Endothelial cell of umbilical vein (primary cell): ENCODE data around the gene CSGALNACT2. TPM values are rescaled to one million over a fixed set of nuclear protein-coding genes. Genes with fewer than 3 reads are reported as not detected.

ENCODE experiments used
- BruUV-seq: library from RNA; stranded (reverse); fragments of 400-500 nt; replicated peaks from 2 replicates; lab custom pipeline; 2021; lab: Mats Ljungman, UMichigan
- CTCF ChIA-PET: fragments of 300-600, 350-600 bp; sonication (Branson Sonifier 250); formaldehyde crosslinking; loops from one replicate; lab custom pipeline; 2021; ENCODE audit warnings: antibody characterized with exemption, inconsistent platforms; lab: Charles Lee
- POLR2A ChIA-PET: fragments of 300-600, 350-600 bp; sonication (Branson Sonifier 250); formaldehyde crosslinking; loops from one replicate; lab custom pipeline; 2021; ENCODE audit warnings: antibody characterized with exemption, inconsistent platforms; lab: Charles Lee
- DNase-seq: peaks from one replicate; pipeline ENCODE4 v3.0.0-alpha.2; 2011; ENCODE audit warnings: low read depth, low spot score
- FAIRE-seq: peaks from 2 replicates; lab custom pipeline; 2011; peaks lifted over from hg19 to GRCh38; lab: Jason Lieb, UNC
- H2AFZ ChIP-seq: 2 replicates; pipeline ENCODE4 v1.6.0; 2012; ENCODE audit warnings: low read depth, low read length, control low read depth, inconsistent platforms
- H3K27ac ChIP-seq: 2 replicates; pipeline ENCODE4 v1.5.1; 2011; ENCODE audit warnings: low read depth, mild to moderate bottlenecking, control low read depth, low read length, moderate library complexity; ENCODE audit not compliant: insufficient read depth
- H3K27me3 ChIP-seq, 2 experiments: 2 replicates each; pipeline versions ENCODE4 v1.6.0 to v1.6.1; 2011; ENCODE audit warnings: low read length in 2 of 2, mixed read lengths in 1 of 2; ENCODE audit not compliant: control insufficient read depth in 2 of 2, insufficient read depth in 2 of 2
- H3K36me3 ChIP-seq, 2 experiments: 2 replicates in 1 of 2; 3 replicates in 1 of 2; pipeline ENCODE4 v1.5.1; 2011; ENCODE audit warnings: low read length in 2 of 2, mild to moderate bottlenecking in 1 of 2, moderate library complexity in 1 of 2; ENCODE audit not compliant: control insufficient read depth in 2 of 2, insufficient read depth in 2 of 2; ENCODE audit errors: extremely low read depth in 1 of 2
- H3K4me1 ChIP-seq: 3 replicates; pipeline ENCODE4 v1.5.1; 2011; ENCODE audit warnings: mild to moderate bottlenecking, low read length; ENCODE audit not compliant: control insufficient read depth, insufficient read depth; ENCODE audit errors: extremely low read depth
- H3K4me2 ChIP-seq: 2 replicates; pipeline ENCODE4 v1.6.1; 2011; ENCODE audit warnings: low read length, control low read depth, mixed read lengths; ENCODE audit not compliant: insufficient read depth
- H3K4me3 ChIP-seq, 3 experiments: fragments of 200-600 bp in 1 of 3; sonication (generic), shearing (Covaris generic) in 1 of 3; replicated peaks in 1 of 3; 2 replicates each; pipeline ENCODE4 v1.5.1; 2011 to 2016; ENCODE audit warnings: control low read depth in 3 of 3, low read length in 3 of 3, mild to moderate bottlenecking in 2 of 3, inconsistent platforms in 1 of 3, low read depth in 1 of 3, moderate library complexity in 1 of 3; ENCODE audit not compliant: insufficient read depth in 1 of 3
- H3K79me2 ChIP-seq: 2 replicates; pipeline ENCODE4 v1.6.0; 2012; ENCODE audit warnings: low read length, inconsistent platforms; ENCODE audit not compliant: control insufficient read depth, insufficient read depth
- H3K9ac ChIP-seq: replicated peaks from 2 replicates; pipeline ENCODE3; 2011; ENCODE audit warnings: low read length, control low read depth; ENCODE audit not compliant: insufficient read depth; ENCODE audit errors: extremely low read depth
- H3K9me1 ChIP-seq: replicated peaks from 3 replicates; pipeline ENCODE4 v1.6.0; 2011; ENCODE audit warnings: mild to moderate bottlenecking, low read length; ENCODE audit not compliant: control insufficient read depth, insufficient read depth; ENCODE audit errors: extremely low read depth
- H3K9me3 ChIP-seq: replicated peaks from 2 replicates; pipeline ENCODE4 v1.5.1; 2012; ENCODE audit warnings: low read length, inconsistent platforms; ENCODE audit not compliant: control insufficient read depth, insufficient read depth
- H4K20me1 ChIP-seq: replicated peaks from 2 replicates; pipeline ENCODE3; 2011; ENCODE audit warnings: mild to moderate bottlenecking, low read length; ENCODE audit not compliant: control insufficient read depth, insufficient read depth; ENCODE audit errors: extremely low read depth
- CTCF ChIP-seq, 2 donors: IDR thresholded peaks; 1 replicate in 1 of 2; 2 replicates in 1 of 2; pipeline ENCODE4 v1.5.1; 2011; ENCODE audit warnings: low read length in 2 of 2, mild to moderate bottlenecking in 2 of 2, moderate library complexity in 2 of 2, control low read depth in 1 of 2, inconsistent platforms in 1 of 2, low read depth in 1 of 2; ENCODE audit not compliant: insufficient read depth in 1 of 2; ENCODE audit errors: extremely low read depth in 1 of 2
- EZH2 ChIP-seq: IDR thresholded peaks from 2 replicates; pipeline ENCODE4 v1.6.1; 2012; ENCODE audit warnings: borderline replicate concordance, low read depth, mild to moderate bottlenecking, moderate library complexity, low read length, inconsistent platforms; ENCODE audit not compliant: severe bottlenecking
- FOS ChIP-seq: IDR thresholded peaks from 2 replicates; pipeline ENCODE4 v1.6.1; 2011; ENCODE audit warnings: mild to moderate bottlenecking, low read length, moderate library complexity, borderline replicate concordance; ENCODE audit not compliant: insufficient read depth
- GATA2 ChIP-seq: IDR thresholded peaks from 2 replicates; pipeline ENCODE4 v1.7.0; 2011; ENCODE audit warnings: low read depth, mild to moderate bottlenecking, moderate library complexity, mixed read lengths, low read length; ENCODE audit not compliant: insufficient read length, insufficient read depth
- JUN ChIP-seq: IDR thresholded peaks from 2 replicates; pipeline ENCODE4 v1.6.1; 2011; ENCODE audit warnings: borderline replicate concordance, low read depth; ENCODE audit not compliant: insufficient read length, insufficient read depth
- MYC ChIP-seq: IDR thresholded peaks from one replicate; pipeline ENCODE4 v1.6.1; 2011; ENCODE audit warnings: mild to moderate bottlenecking, low read depth, low read length
- POLR2A ChIP-seq: IDR thresholded peaks from 2 replicates; pipeline ENCODE4 v1.6.1; 2012; ENCODE audit warnings: low read depth, mild to moderate bottlenecking, control low read depth, low read length
- POLR2AphosphoS5 ChIP-seq: IDR thresholded peaks from 2 replicates; pipeline ENCODE4 v1.6.1; 2012; ENCODE audit warnings: low read depth, mild to moderate bottlenecking, control low read depth, low read length, moderate library complexity; ENCODE audit not compliant: insufficient read depth
- dilution Hi-C: fragments of 300-500 bp; cut with MboI; formaldehyde crosslinking; loops from one replicate; pipeline ENCODE4 v1.15.0; 2019; ENCODE audit warnings: low sequenced_read_pairs; ENCODE audit not compliant: extremely low pct_ligation_motif_present
- intact Hi-C: fragments of 100-400 bp; cut with micrococcal nuclease; formaldehyde crosslinking; loops from one replicate; pipeline ENCODE4 v1.10.0; 2022
- polyA plus RNA-seq, 4 experiments: library from polyadenylated mRNA; depleted of rRNA in 3 of 4; stranded (reverse) in 3 of 4; unstranded in 1 of 4; fragments of >200 nt; gene quantifications; 2 replicates each; pipeline versions ENCODE4 v1.2.1 to v1.2.3, GENCODE V29; 2011 to 2012; ENCODE audit warnings: missing spikeins in 1 of 4
- total RNA-seq: library from RNA; stranded (reverse); gene quantifications from 2 replicates; pipeline ENCODE4 v1.2.3, GENCODE V29; 2021
- TF ChIP-seq, protein P1 (sequence below): IDR thresholded peaks from 2 replicates; pipeline ENCODE4 v1.6.1; 2011; ENCODE audit not compliant: insufficient read depth, insufficient read length

Gene CSGALNACT2
- total and polyA plus RNA-seq, 2 donors (not counting 3 experiments of a cell fraction or from before 2014, with no cell fraction given), result 9.7 to 17.7 TPM

DNA sequence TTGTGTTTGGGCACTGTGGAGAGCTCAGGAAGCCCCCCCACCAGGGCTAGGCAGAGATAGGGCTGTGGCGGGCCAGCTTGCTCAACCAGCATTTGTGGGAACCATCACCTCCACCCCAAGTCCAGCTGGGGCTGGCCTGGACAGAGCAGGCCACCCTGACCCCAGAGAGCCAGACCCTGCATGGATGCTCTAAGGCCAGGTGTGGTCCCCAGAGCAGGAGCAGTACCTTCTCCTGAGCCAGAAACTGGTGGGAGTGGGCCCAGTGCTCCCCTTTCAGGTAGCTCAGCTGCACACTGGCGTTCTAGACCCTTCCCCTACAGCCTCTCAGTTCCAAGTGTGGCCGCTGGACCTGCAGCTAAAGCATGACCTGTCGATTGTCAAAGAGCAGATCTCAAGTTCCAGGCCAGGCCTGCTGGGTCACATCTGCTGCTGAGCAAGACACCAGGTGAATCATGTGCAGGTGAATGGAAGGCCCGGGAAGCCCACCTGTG is 71.5 kb downstream of the CSGALNACT2 start:
- H3K27ac ChIP-seq, result no peak overlapping the region
- dilution Hi-C loops, result no loop called here
- no peak overlapping the region for H3K9ac ChIP-seq
- no peak overlapping the region for H2AFZ ChIP-seq
- no peaks in the 10 kb centered on the region for H3K9me3 ChIP-seq
- no peaks in the 10 kb centered on the region for H3K27me3 ChIP-seq
- H3K4me2 ChIP-seq, result no peak overlapping the region
- DNase-seq, result no peak
- H3K4me3 ChIP-seq, result no peak overlapping the region
- ChIA-PET CTCF (no interaction called here), POLR2A (no interaction called here)
- FAIRE-seq, result no peak
- no peaks in the 10 kb centered on the region for H4K20me1 ChIP-seq
- TF ChIP-seq EZH2 (no peak), JUN (no peak), MYC (no peak), GATA2 (no peak), POLR2AphosphoS5 (no peak), FOS (no peak), CTCF (IDR thresholded peaks at IDR 0.05; ENCODE audit: extremely low read depth in 1 of 2, insufficient read depth in 1 of 2, low read depth in 1 of 2, low read length in 2 of 2) (no peak), POLR2A (no peak)
- TF ChIP-seq, protein P1, sequence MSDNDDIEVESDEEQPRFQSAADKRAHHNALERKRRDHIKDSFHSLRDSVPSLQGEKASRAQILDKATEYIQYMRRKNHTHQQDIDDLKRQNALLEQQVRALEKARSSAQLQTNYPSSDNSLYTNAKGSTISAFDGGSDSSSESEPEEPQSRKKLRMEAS, result no peak
- no peaks in the 10 kb centered on the region for H3K79me2 ChIP-seq
- no TSS peak for BruUV-seq
- H3K9me1 ChIP-seq, result no peaks in the 10 kb centered on the region
- no peaks in the 10 kb centered on the region for H3K36me3 ChIP-seq
- no peaks in the 10 kb centered on the region for H3K4me1 ChIP-seq
- intact Hi-C loops, result no loop called here
